ENCODE data around the gene GP9. TPM values are rescaled to one million over a fixed set of nuclear protein-coding genes. Genes with fewer than 3 reads are reported as not detected.

GP9 gene
- total RNA-seq, 2 experiments from 2014 or later, result not detected

DNA sequence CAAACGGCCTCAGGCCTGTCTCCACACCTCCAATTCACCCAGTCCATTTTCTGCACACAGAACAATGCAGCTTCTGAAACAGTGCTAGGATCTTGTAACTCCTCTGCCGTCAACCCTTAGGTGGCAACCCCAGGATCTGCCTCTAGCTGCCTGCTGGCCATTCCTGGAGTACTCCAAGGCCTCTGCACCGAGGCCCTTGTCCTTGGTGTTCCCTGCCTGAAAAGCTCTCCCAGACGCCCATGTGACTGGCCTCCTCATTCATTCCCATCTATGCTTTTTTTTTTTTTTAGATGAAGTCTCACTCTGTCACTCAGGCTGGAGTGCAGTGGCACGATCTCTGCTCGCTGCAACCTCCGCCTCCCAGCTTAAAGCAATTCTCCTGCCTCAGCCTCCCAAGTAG lies 42.7 kb downstream of the GP9 start:
- ChIA-PET POLR2A (no interaction called here), CTCF (ENCODE audit: unreplicated experiment) (no interaction called here)
- Histone ChIP-seq H3K9me3 (ENCODE audit: low read length) (0 out of 2 replicates have a peak, but pooled peaks cover 3% of the 10 kb centered on the region), H4K20me1 (ENCODE audit: insufficient read depth, low read length) (0 out of 2 replicates have a peak, but pooled peaks cover 2% of the 10 kb centered on the region), H3K9me2 (ENCODE audit: insufficient read depth, low read length) (no peaks in the 10 kb centered on the region), H3K4me3 (ENCODE audit: low read depth, low read length, poor library complexity, severe bottlenecking) (no peak overlapping the region), H3K27ac (ENCODE audit: low read depth, low read length, poor library complexity, severe bottlenecking) (no peak overlapping the region), H3K4me1 (ENCODE audit: insufficient read depth, low read length, poor library complexity, severe bottlenecking) (no peaks in the 10 kb centered on the region), H3K79me2 (ENCODE audit: insufficient read depth, low read depth, low read length) (no peaks in the 10 kb centered on the region), H3K4me2 (ENCODE audit: low read length) (no peak overlapping the region), H2AFZ (ENCODE audit: low read length) (no peak overlapping the region), H3K36me3 (ENCODE audit: insufficient read depth, low read length) (peaks cover 4% of the 10 kb centered on the region)
- TF ChIP-seq, protein P1, sequence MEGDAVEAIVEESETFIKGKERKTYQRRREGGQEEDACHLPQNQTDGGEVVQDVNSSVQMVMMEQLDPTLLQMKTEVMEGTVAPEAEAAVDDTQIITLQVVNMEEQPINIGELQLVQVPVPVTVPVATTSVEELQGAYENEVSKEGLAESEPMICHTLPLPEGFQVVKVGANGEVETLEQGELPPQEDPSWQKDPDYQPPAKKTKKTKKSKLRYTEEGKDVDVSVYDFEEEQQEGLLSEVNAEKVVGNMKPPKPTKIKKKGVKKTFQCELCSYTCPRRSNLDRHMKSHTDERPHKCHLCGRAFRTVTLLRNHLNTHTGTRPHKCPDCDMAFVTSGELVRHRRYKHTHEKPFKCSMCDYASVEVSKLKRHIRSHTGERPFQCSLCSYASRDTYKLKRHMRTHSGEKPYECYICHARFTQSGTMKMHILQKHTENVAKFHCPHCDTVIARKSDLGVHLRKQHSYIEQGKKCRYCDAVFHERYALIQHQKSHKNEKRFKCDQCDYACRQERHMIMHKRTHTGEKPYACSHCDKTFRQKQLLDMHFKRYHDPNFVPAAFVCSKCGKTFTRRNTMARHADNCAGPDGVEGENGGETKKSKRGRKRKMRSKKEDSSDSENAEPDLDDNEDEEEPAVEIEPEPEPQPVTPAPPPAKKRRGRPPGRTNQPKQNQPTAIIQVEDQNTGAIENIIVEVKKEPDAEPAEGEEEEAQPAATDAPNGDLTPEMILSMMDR (conservative IDR thresholded peaks at IDR 0.05; ENCODE audit: low read length), result no peak
- TF ChIP-seq EZH2phosphoT487 (IDR thresholded peaks at IDR 0.05; ENCODE audit: borderline replicate concordance, low read depth, low read length), result no peak
- no peak for DNase-seq (ENCODE audit: low spot score)
- intact Hi-C loops (cut with micrococcal nuclease; ENCODE audit: unreplicated experiment), result loop anchor here (5.0 kb wide), 1 partner anchor 131 kb away; no protein-coding TSS in a partner anchor
- BruUV-seq (replicated peaks), result no TSS peak

DNA sequence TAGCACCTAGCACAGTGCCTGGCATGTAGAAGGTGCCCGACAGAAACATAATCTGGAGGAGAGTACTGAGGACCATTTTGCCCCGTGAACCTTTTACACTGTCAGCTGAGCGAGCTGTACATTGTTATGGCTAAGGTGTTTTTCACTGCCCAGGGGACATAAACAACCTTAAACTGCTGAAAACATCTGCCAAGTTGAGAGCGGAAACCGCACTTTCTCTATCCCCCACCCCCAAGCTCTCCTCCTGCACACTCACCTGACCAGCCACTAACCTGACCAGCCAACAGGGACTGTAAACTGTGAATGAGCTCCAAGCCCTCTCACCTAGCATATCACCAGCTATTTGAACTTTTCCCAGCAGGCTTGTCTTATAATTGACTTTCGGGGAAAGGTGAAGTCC lies 43.5 kb downstream of the GP9 start:
- no TSS peak for BruUV-seq (replicated peaks)
- DNase-seq (ENCODE audit: low spot score), result no peak
- Histone ChIP-seq H3K9me3 (ENCODE audit: low read length) (0 out of 2 replicates have a peak, but pooled peaks cover 3% of the 10 kb centered on the region), H3K27ac (ENCODE audit: low read depth, low read length, poor library complexity, severe bottlenecking) (no peak overlapping the region), H3K4me3 (ENCODE audit: low read depth, low read length, poor library complexity, severe bottlenecking) (no peak overlapping the region), H4K20me1 (ENCODE audit: insufficient read depth, low read length) (0 out of 2 replicates have a peak, but pooled peaks cover 7% of the 10 kb centered on the region), H3K4me2 (ENCODE audit: low read length) (no peak overlapping the region), H3K79me2 (ENCODE audit: insufficient read depth, low read depth, low read length) (no peaks in the 10 kb centered on the region), H2AFZ (ENCODE audit: low read length) (no peak overlapping the region), H3K9me2 (ENCODE audit: insufficient read depth, low read length) (no peaks in the 10 kb centered on the region), H3K36me3 (ENCODE audit: insufficient read depth, low read length) (peaks cover 8% of the 10 kb centered on the region), H3K4me1 (ENCODE audit: insufficient read depth, low read length, poor library complexity, severe bottlenecking) (no peaks in the 10 kb centered on the region)
- ChIA-PET POLR2A (no interaction called here), CTCF (ENCODE audit: unreplicated experiment) (no interaction called here)
- no peak for TF ChIP-seq EZH2phosphoT487 (IDR thresholded peaks at IDR 0.05; ENCODE audit: borderline replicate concordance, low read depth, low read length)
- TF ChIP-seq, protein P1 (conservative IDR thresholded peaks at IDR 0.05; ENCODE audit: low read length), result no peak
- intact Hi-C loops (cut with micrococcal nuclease; ENCODE audit: unreplicated experiment), result loop anchor here (5.0 kb wide), 1 partner anchor 132 kb away; no protein-coding TSS in a partner anchor

DNA sequence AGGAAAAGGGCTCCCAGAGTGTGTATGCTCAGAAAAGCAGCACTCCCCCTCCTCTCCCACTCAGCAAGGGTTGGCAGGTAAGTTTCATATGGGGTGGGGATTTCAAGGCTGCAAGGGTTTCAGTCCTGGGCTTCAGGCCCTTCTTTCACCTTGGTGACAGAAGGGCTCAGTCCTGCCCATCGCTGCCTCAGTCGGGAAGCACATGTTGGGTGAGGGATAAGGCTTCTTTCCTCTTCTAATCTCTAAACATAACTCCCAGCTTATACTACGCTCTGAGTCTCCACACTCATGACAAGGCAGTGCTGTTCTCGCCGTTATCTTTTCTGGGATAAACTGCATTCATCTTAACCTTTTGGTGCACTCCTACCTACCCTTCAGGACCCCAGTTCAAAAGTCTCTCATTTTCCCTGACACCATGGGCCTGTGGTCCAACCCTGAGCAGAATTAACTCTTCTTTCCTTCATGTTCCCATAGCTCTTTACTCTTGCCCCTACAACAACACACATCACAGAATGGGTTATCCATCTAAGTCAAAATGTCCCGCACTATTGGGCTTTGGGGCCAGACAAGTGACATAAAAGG lies 44.0 kb downstream of the GP9 start:
- H3K4me1 ChIP-seq (ENCODE audit: insufficient read depth, low read length, poor library complexity, severe bottlenecking), result no peaks in the 10 kb centered on the region
- no peaks in the 10 kb centered on the region for H3K79me2 ChIP-seq (ENCODE audit: insufficient read depth, low read depth, low read length)
- intact Hi-C loops (cut with micrococcal nuclease; ENCODE audit: unreplicated experiment), result loop anchor here (5.0 kb wide), 1 partner anchor 132 kb away; no protein-coding TSS in a partner anchor
- no peaks in the 10 kb centered on the region for H3K9me2 ChIP-seq (ENCODE audit: insufficient read depth, low read length)
- H3K36me3 ChIP-seq (ENCODE audit: insufficient read depth, low read length), result peaks cover 8% of the 10 kb centered on the region
- no peak overlapping the region for H3K27ac ChIP-seq (ENCODE audit: low read depth, low read length, poor library complexity, severe bottlenecking)
- H3K9me3 ChIP-seq (ENCODE audit: low read length), result 0 out of 2 replicates have a peak, but pooled peaks cover 3% of the 10 kb centered on the region
- H3K4me2 ChIP-seq (ENCODE audit: low read length), result no peak overlapping the region
- no peak for DNase-seq (ENCODE audit: low spot score)
- H3K4me3 ChIP-seq (ENCODE audit: low read depth, low read length, poor library complexity, severe bottlenecking), result no peak overlapping the region
- 0 out of 2 replicates have a peak, but pooled peaks cover 7% of the 10 kb centered on the region for H4K20me1 ChIP-seq (ENCODE audit: insufficient read depth, low read length)
- no peak for TF ChIP-seq EZH2phosphoT487 (IDR thresholded peaks at IDR 0.05; ENCODE audit: borderline replicate concordance, low read depth, low read length)
- TF ChIP-seq, protein P1 (conservative IDR thresholded peaks at IDR 0.05; ENCODE audit: low read length), result no peak
- no peak overlapping the region for H2AFZ ChIP-seq (ENCODE audit: low read length)
- BruUV-seq (replicated peaks), result no TSS peak
- POLR2A ChIA-PET, result no interaction called here
- CTCF ChIA-PET (ENCODE audit: unreplicated experiment), result no interaction called here
